SH-SY5Y (cell line): Measurements from ENCODE around the gene TBC1D32.

Experiments
- GATA2 ChIP-seq: IDR thresholded peaks from 2 replicates; pipeline ENCODE4 v1.6.1; 2011; ENCODE audit warnings: mild to moderate bottlenecking, low read depth, low read length
- GATA3 ChIP-seq: IDR thresholded peaks from 2 replicates; pipeline ENCODE4 v1.6.1; 2011; ENCODE audit warnings: low read depth, mild to moderate bottlenecking, low read length, moderate library complexity

DNA sequence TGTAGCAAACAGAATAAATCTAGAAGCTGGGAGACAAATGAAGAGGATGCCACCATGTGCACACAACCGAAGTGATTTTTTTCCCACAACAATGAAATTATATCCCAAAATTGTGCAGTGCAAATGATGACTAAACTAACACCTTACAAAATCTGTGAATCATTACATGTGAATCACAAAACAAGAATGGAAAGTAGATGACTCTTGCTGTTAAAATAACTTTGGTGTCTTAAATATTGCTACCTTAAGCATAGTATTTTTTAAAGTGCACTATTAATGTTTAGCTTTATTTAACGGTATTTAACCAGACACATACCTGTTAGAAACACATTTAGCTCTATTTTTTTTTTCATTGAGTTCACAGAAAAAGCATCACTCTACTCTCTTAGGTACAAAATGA, 190.8 kb downstream of the TBC1D32 start:
- TF ChIP-seq GATA3 = no peak
- no peak for TF ChIP-seq GATA2
